GM23338 (cell line): ENCODE data around the gene HYAL4. TPM values are rescaled to one million over a fixed set of nuclear protein-coding genes. Genes with fewer than 3 reads are reported as not detected.

Experiments used
- ATAC-seq: fragments of 200-7000 bp; cut with Tn5 transposase; 3 replicates; pipeline ENCODE4 v1.9.1; 2020
- DNase-seq: peaks from one replicate; pipeline ENCODE4 v3.0.0-alpha.2; 2015; ENCODE audit warnings: low spot score
- H2AFZ ChIP-seq: fragments of 200-600 bp; sonication (generic); 2 replicates; pipeline ENCODE4 v1.8.0; 2016; ENCODE audit warnings: antibody characterized with exemption, mild to moderate bottlenecking, moderate library complexity
- H3F3A ChIP-seq: fragments of 200-600 bp; sonication (generic); replicated peaks from 2 replicates; pipeline ENCODE4 v1.8.0; 2017; ENCODE audit warnings: antibody characterized with exemption, mixed run types, low read depth
- H3K27ac ChIP-seq: fragments of 200-600 bp; sonication (generic); 2 replicates; pipeline ENCODE4 v1.6.1; 2016; ENCODE audit warnings: low read depth
- H3K27me3 ChIP-seq: fragments of 200-600 bp; sonication (generic); 2 replicates; pipeline ENCODE4 v1.8.0; 2016; ENCODE audit warnings: mild to moderate bottlenecking, mixed run types, moderate library complexity; ENCODE audit not compliant: insufficient read depth
- H3K36me3 ChIP-seq: fragments of 200-600 bp; sonication (generic); 2 replicates; pipeline ENCODE4 v1.8.0; 2016; ENCODE audit warnings: mild to moderate bottlenecking; ENCODE audit not compliant: insufficient read depth
- H3K4me1 ChIP-seq: fragments of 200-600 bp; sonication (generic); 2 replicates; pipeline ENCODE4 v1.8.0; 2016; ENCODE audit warnings: mild to moderate bottlenecking, moderate library complexity; ENCODE audit not compliant: insufficient read depth
- H3K4me2 ChIP-seq: fragments of 200-600 bp; sonication (generic); 2 replicates; pipeline ENCODE4 v1.7.1; 2017; ENCODE audit warnings: mixed run types
- H3K4me3 ChIP-seq: fragments of 200-600 bp; sonication (generic); 2 replicates; pipeline ENCODE4 v1.6.1; 2016; ENCODE audit warnings: mixed run types
- H3K79me2 ChIP-seq: fragments of 200-600 bp; sonication (generic); replicated peaks from 2 replicates; pipeline ENCODE4 v1.8.0; 2017; ENCODE audit warnings: mild to moderate bottlenecking; ENCODE audit not compliant: insufficient read depth
- H3K9me2 ChIP-seq: fragments of 200-600 bp; sonication (generic); 2 replicates; pipeline ENCODE4 v1.8.0; 2017; ENCODE audit not compliant: insufficient read depth
- H4K20me1 ChIP-seq: fragments of 200-600 bp; sonication (generic); replicated peaks from 2 replicates; pipeline ENCODE4 v1.8.0; 2017; ENCODE audit warnings: mild to moderate bottlenecking; ENCODE audit not compliant: insufficient read depth
- H3K27ac Mint-ChIP-seq: 2 replicates; pipeline ENCODE4 v1.8.0; 2020; ENCODE audit warnings: inconsistent platforms, mild to moderate bottlenecking, moderate library complexity, mixed read lengths
- H3K27me3 Mint-ChIP-seq: 3 replicates; pipeline ENCODE4 v1.8.0; 2022; ENCODE audit warnings: low read depth, mild to moderate bottlenecking, moderate library complexity, mixed read lengths, inconsistent platforms; ENCODE audit not compliant: insufficient read depth, poor library complexity
- H3K36me3 Mint-ChIP-seq: 3 replicates; pipeline ENCODE4 v1.8.0; 2021; ENCODE audit warnings: low read depth, mild to moderate bottlenecking, inconsistent platforms, moderate library complexity, mixed read lengths
- H3K4me1 Mint-ChIP-seq: 3 replicates; pipeline ENCODE4 v1.8.0; 2020; ENCODE audit warnings: mild to moderate bottlenecking, inconsistent platforms, mixed read lengths
- H3K4me3 Mint-ChIP-seq: 3 replicates; pipeline ENCODE4 v1.8.0; 2021; ENCODE audit warnings: moderate library complexity, mild to moderate bottlenecking, inconsistent platforms, mixed read lengths
- H3K9me3 Mint-ChIP-seq: 3 replicates; pipeline ENCODE4 v1.8.0; 2020; ENCODE audit warnings: moderate library complexity, mild to moderate bottlenecking, inconsistent platforms, mixed read lengths
- ETS1 ChIP-seq: IDR thresholded peaks from 2 replicates; pipeline ENCODE4 v1.6.1; 2016; ENCODE audit warnings: antibody characterized with exemption
- JUNB ChIP-seq: IDR thresholded peaks from one replicate; pipeline ENCODE4 v1.6.1; 2016; ENCODE audit warnings: antibody characterized with exemption; ENCODE audit not compliant: unreplicated experiment
- NANOG ChIP-seq: IDR thresholded peaks from 2 replicates; pipeline ENCODE4 v1.6.1; 2016; ENCODE audit warnings: antibody characterized with exemption, borderline replicate concordance
- POLR2AphosphoS5 ChIP-seq: IDR thresholded peaks from 2 replicates; pipeline ENCODE4 v1.6.1; 2016; ENCODE audit warnings: antibody characterized with exemption, low read depth
- STAT1 ChIP-seq: IDR thresholded peaks from one replicate; pipeline ENCODE4 v1.6.1; 2016; ENCODE audit warnings: antibody characterized with exemption; ENCODE audit not compliant: unreplicated experiment
- ZNF114 ChIP-seq: fragments of 250-450 bp; sonication (Bioruptor Pico); IDR thresholded peaks from 2 replicates; pipeline ENCODE4 v1.5.0; 2020; ENCODE audit warnings: mild to moderate bottlenecking, moderate library complexity
- ZNF331 ChIP-seq: fragments of 250-450 bp; sonication (Bioruptor Pico); IDR thresholded peaks from 2 replicates; pipeline ENCODE4 v1.5.0; 2020; ENCODE audit warnings: low read depth, mild to moderate bottlenecking, moderate library complexity
- polyA plus RNA-seq: library from polyadenylated mRNA; unstranded; fragments of >200 nt; fragmentation: Nextera tagmentation; extraction: Ambion mirVana; gene quantifications from 2 replicates; pipeline ENCODE4 v1.2.1, GENCODE V29; 2016
- total RNA-seq: library from RNA; depleted of rRNA; stranded (reverse); fragments of >200 nt; shearing (Covaris generic); gene quantifications from 2 replicates; pipeline ENCODE4 v1.2.3, GENCODE V29; 2014
- TF ChIP-seq, protein P1 (sequence below): fragments of 250-450 bp; sonication (Bioruptor Pico); IDR thresholded peaks from 2 replicates; pipeline ENCODE4 v1.5.0; 2020; ENCODE audit warnings: mild to moderate bottlenecking, moderate library complexity
- TF ChIP-seq, protein P2 (sequence below), 2 experiments: fragments of 200-600 bp in 1 of 2; sonication (generic) in 1 of 2; conservative IDR thresholded peaks; 2 replicates each; pipeline versions ENCODE4 v1.5.1 to v1.6.1; 2016 to 2017; ENCODE audit warnings: antibody characterized with exemption in 2 of 2, low read depth in 2 of 2, mild to moderate bottlenecking in 2 of 2, moderate library complexity in 1 of 2
- TF ChIP-seq, protein P3 (sequence below): IDR thresholded peaks from one replicate; pipeline ENCODE4 v1.6.1; 2018; ENCODE audit warnings: antibody characterized with exemption; ENCODE audit not compliant: unreplicated experiment

Gene HYAL4
- total and polyA plus RNA-seq, 2 experiments from 2014 or later, result not detected

DNA sequence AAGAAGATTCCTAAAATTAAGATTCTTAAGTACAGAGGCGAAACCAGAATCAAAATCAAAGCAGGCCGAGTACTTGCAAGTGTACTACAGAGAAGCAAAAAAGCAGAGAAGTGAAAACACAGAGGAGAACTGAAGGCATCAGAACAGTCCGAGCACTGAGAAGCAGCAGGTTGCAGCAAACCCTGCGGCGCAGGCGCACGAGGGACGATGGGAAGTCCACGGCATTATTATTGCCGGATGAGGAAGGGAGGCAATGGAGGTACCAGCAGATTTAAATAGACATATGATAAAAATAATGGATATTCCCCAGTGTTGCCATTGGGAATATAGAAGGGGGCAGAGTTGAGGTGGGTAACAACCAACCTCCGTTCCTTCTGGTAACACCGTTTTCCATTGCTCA lies 72.9 kb downstream of the HYAL4 start (continued):
- TF ChIP-seq, protein P1, sequence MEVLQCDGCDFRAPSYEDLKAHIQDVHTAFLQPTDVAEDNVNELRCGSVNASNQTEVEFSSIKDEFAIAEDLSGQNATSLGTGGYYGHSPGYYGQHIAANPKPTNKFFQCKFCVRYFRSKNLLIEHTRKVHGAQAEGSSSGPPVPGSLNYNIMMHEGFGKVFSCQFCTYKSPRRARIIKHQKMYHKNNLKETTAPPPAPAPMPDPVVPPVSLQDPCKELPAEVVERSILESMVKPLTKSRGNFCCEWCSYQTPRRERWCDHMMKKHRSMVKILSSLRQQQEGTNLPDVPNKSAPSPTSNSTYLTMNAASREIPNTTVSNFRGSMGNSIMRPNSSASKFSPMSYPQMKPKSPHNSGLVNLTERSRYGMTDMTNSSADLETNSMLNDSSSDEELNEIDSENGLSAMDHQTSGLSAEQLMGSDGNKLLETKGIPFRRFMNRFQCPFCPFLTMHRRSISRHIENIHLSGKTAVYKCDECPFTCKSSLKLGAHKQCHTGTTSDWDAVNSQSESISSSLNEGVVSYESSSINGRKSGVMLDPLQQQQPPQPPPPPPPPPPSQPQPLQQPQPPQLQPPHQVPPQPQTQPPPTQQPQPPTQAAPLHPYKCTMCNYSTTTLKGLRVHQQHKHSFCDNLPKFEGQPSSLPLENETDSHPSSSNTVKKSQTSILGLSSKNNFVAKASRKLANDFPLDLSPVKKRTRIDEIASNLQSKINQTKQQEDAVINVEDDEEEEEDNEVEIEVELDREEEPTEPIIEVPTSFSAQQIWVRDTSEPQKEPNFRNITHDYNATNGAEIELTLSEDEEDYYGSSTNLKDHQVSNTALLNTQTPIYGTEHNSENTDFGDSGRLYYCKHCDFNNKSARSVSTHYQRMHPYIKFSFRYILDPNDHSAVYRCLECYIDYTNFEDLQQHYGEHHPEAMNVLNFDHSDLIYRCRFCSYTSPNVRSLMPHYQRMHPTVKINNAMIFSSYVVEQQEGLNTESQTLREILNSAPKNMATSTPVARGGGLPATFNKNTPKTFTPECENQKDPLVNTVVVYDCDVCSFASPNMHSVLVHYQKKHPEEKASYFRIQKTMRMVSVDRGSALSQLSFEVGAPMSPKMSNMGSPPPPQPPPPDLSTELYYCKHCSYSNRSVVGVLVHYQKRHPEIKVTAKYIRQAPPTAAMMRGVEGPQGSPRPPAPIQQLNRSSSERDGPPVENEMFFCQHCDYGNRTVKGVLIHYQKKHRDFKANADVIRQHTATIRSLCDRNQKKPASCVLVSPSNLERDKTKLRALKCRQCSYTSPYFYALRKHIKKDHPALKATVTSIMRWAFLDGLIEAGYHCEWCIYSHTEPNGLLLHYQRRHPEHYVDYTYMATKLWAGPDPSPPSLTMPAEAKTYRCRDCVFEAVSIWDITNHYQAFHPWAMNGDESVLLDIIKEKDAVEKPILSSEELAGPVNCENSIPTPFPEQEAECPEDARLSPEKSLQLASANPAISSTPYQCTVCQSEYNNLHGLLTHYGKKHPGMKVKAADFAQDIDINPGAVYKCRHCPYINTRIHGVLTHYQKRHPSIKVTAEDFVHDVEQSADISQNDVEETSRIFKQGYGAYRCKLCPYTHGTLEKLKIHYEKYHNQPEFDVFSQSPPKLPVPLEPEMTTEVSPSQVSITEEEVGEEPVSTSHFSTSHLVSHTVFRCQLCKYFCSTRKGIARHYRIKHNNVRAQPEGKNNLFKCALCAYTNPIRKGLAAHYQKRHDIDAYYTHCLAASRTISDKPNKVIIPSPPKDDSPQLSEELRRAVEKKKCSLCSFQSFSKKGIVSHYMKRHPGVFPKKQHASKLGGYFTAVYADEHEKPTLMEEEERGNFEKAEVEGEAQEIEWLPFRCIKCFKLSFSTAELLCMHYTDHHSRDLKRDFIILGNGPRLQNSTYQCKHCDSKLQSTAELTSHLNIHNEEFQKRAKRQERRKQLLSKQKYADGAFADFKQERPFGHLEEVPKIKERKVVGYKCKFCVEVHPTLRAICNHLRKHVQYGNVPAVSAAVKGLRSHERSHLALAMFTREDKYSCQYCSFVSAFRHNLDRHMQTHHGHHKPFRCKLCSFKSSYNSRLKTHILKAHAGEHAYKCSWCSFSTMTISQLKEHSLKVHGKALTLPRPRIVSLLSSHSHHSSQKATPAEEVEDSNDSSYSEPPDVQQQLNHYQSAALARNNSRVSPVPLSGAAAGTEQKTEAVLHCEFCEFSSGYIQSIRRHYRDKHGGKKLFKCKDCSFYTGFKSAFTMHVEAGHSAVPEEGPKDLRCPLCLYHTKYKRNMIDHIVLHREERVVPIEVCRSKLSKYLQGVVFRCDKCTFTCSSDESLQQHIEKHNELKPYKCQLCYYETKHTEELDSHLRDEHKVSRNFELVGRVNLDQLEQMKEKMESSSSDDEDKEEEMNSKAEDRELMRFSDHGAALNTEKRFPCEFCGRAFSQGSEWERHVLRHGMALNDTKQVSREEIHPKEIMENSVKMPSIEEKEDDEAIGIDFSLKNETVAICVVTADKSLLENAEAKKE (CRISPR knock-in tag), result no peak
- no peak for TF ChIP-seq POLR2AphosphoS5
- no peak for TF ChIP-seq ZNF331 (CRISPR knock-in tag)
- TF ChIP-seq JUNB, result no peak
- no peak for TF ChIP-seq STAT1
- no peak for TF ChIP-seq NANOG
- TF ChIP-seq ETS1, result no peak
- no peak for TF ChIP-seq ZNF114 (CRISPR knock-in tag)

DNA sequence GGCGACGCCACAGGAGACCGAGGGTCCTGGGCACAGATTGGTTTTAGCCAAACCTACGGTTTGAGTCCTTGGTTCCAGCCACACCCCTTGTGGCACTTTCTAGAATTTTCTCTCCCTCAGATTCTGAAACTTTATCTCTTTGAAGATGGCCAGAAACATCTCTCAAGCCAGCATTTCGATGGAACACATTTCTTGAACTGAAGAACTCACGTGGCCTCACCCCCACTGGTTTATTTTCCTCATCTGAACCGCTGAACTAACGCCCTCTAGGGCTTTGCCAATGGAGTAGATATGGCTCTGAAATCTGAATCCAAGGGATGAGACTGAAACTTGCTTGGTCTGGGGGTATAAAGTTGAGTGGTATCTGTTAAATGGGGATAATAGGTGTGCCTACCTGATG lies 73.3 kb downstream of the HYAL4 start:
- no peaks in the 10 kb centered on the region for H3K27me3 Mint-ChIP-seq
- Histone ChIP-seq H3K4me3 (no peak overlapping the region), H3K9me2 (0 out of 2 replicates have a peak, but pooled peaks cover under 1% of the 10 kb centered on the region), H3K36me3 (no peaks in the 10 kb centered on the region), H4K20me1 (no peaks in the 10 kb centered on the region), H3K27me3 (no peaks in the 10 kb centered on the region), H3K4me2 (no peak overlapping the region), H3K79me2 (no peaks in the 10 kb centered on the region), H3K27ac (no peak overlapping the region), H3K4me1 (peaks cover 7% of the 10 kb centered on the region), H3F3A (no peaks in the 10 kb centered on the region), H2AFZ (0 out of 2 replicates have a peak overlapping the region, but pooled peaks have one; percentile 40)
- DNase-seq, result no peak
- H3K4me3 Mint-ChIP-seq, result no peak overlapping the region
- H3K4me1 Mint-ChIP-seq, result peaks cover 7% of the 10 kb centered on the region; the same call in 2 of the 3 replicates
- no peak overlapping the region for H3K27ac Mint-ChIP-seq
- no peaks in the 10 kb centered on the region; the same call in 2 of the 3 replicates for H3K36me3 Mint-ChIP-seq
- H3K9me3 Mint-ChIP-seq, result peaks cover 3% of the 10 kb centered on the region; the same call in 2 of the 3 replicates
- TF ChIP-seq, protein P2, sequence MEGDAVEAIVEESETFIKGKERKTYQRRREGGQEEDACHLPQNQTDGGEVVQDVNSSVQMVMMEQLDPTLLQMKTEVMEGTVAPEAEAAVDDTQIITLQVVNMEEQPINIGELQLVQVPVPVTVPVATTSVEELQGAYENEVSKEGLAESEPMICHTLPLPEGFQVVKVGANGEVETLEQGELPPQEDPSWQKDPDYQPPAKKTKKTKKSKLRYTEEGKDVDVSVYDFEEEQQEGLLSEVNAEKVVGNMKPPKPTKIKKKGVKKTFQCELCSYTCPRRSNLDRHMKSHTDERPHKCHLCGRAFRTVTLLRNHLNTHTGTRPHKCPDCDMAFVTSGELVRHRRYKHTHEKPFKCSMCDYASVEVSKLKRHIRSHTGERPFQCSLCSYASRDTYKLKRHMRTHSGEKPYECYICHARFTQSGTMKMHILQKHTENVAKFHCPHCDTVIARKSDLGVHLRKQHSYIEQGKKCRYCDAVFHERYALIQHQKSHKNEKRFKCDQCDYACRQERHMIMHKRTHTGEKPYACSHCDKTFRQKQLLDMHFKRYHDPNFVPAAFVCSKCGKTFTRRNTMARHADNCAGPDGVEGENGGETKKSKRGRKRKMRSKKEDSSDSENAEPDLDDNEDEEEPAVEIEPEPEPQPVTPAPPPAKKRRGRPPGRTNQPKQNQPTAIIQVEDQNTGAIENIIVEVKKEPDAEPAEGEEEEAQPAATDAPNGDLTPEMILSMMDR (conservative IDR thresholded peaks at IDR 0.05; ENCODE audit: low read depth in 2 of 2), result peak; percentile 13 to 44; a peak in 2 of 4 replicates
- TF ChIP-seq, protein P3, sequence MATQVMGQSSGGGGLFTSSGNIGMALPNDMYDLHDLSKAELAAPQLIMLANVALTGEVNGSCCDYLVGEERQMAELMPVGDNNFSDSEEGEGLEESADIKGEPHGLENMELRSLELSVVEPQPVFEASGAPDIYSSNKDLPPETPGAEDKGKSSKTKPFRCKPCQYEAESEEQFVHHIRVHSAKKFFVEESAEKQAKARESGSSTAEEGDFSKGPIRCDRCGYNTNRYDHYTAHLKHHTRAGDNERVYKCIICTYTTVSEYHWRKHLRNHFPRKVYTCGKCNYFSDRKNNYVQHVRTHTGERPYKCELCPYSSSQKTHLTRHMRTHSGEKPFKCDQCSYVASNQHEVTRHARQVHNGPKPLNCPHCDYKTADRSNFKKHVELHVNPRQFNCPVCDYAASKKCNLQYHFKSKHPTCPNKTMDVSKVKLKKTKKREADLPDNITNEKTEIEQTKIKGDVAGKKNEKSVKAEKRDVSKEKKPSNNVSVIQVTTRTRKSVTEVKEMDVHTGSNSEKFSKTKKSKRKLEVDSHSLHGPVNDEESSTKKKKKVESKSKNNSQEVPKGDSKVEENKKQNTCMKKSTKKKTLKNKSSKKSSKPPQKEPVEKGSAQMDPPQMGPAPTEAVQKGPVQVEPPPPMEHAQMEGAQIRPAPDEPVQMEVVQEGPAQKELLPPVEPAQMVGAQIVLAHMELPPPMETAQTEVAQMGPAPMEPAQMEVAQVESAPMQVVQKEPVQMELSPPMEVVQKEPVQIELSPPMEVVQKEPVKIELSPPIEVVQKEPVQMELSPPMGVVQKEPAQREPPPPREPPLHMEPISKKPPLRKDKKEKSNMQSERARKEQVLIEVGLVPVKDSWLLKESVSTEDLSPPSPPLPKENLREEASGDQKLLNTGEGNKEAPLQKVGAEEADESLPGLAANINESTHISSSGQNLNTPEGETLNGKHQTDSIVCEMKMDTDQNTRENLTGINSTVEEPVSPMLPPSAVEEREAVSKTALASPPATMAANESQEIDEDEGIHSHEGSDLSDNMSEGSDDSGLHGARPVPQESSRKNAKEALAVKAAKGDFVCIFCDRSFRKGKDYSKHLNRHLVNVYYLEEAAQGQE, result no peak
- ATAC-seq, result no peak
